H1 (cell line): ENCODE results near the gene NOSIP. TPM values are rescaled to one million over a fixed set of nuclear protein-coding genes. Genes with fewer than 3 reads are reported as not detected.

Experiments used
- CTCF ChIA-PET: fragments of 300-600 bp; sonication (Branson Sonifier 250); formaldehyde crosslinking; loops from one replicate; lab custom pipeline; 2021; ENCODE audit not compliant: partially characterized antibody; lab: Charles Lee
- POLR2A ChIA-PET: fragments of 300-600 bp; sonication (Branson Sonifier 250); formaldehyde crosslinking; loops from one replicate; lab custom pipeline; 2021; ENCODE audit warnings: inconsistent platforms; ENCODE audit not compliant: partially characterized antibody; lab: Charles Lee
- DNase-seq, 2 experiments: peaks; one replicate each; pipeline versions ENCODE4 v3.0.0 to v3.0.0-alpha.2; 2010 to 2022; ENCODE audit warnings: low spot score in 2 of 2, low read depth in 1 of 2, mixed read lengths in 1 of 2
- FAIRE-seq: peaks from 2 replicates; lab custom pipeline; 2011; peaks lifted over from hg19 to GRCh38; lab: Jason Lieb, UNC
- H2AFZ ChIP-seq: 2 replicates; pipeline ENCODE4 v1.8.1; 2012; ENCODE audit warnings: low read length, inconsistent platforms
- H2AK5ac ChIP-seq: 2 replicates; pipeline ENCODE4 v1.6.1; 2013; ENCODE audit warnings: low read depth, low read length
- H2BK120ac ChIP-seq: replicated peaks from 2 replicates; pipeline ENCODE3; 2013; ENCODE audit warnings: low read depth, low read length, inconsistent platforms
- H2BK12ac ChIP-seq: 2 replicates; pipeline ENCODE4 v1.6.1; 2013; ENCODE audit warnings: low read depth, low read length
- H2BK15ac ChIP-seq: 2 replicates; pipeline ENCODE4 v1.6.1; 2013; ENCODE audit warnings: low read length
- H2BK20ac ChIP-seq: 2 replicates; pipeline ENCODE4 v1.6.1; 2013; ENCODE audit warnings: low read length
- H2BK5ac ChIP-seq: 2 replicates; pipeline ENCODE4 v1.6.1; 2013; ENCODE audit warnings: low read depth, low read length
- H3K14ac ChIP-seq: 2 replicates; pipeline ENCODE4 v1.6.1; 2013; ENCODE audit warnings: inconsistent platforms; ENCODE audit not compliant: insufficient read length
- H3K18ac ChIP-seq: 2 replicates; pipeline ENCODE4 v1.6.1; 2013; ENCODE audit warnings: low read length; ENCODE audit errors: extremely low read depth
- H3K23ac ChIP-seq: 2 replicates; pipeline ENCODE4 v1.6.1; 2013; ENCODE audit warnings: inconsistent platforms; ENCODE audit not compliant: insufficient read length
- H3K23me2 ChIP-seq: 2 replicates; pipeline ENCODE4 v1.6.1; 2013; ENCODE audit warnings: low read depth, low read length
- H3K27ac ChIP-seq: 2 replicates; pipeline ENCODE4 v1.6.1; 2011; ENCODE audit warnings: low read depth, low read length, inconsistent platforms
- H3K27me3 ChIP-seq, 4 experiments: replicated peaks in 1 of 4; 1 replicate in 1 of 4; 2 replicates in 3 of 4; pipeline versions ENCODE4 v1.6.1 to v1.8.1; 2011 to 2013; ENCODE audit warnings: low read length in 3 of 4, mild to moderate bottlenecking in 3 of 4, inconsistent platforms in 2 of 4, mixed read lengths in 2 of 4, moderate library complexity in 1 of 4; ENCODE audit not compliant: control insufficient read depth in 3 of 4, insufficient read depth in 3 of 4; ENCODE audit errors: extremely low read depth in 1 of 4
- H3K36me3 ChIP-seq, 4 experiments: 2 replicates each; pipeline versions ENCODE4 v1.6.1 to v1.8.1; 2011 to 2013; ENCODE audit warnings: mild to moderate bottlenecking in 4 of 4, low read length in 3 of 4, moderate library complexity in 2 of 4, control low read depth in 1 of 4, inconsistent platforms in 1 of 4; ENCODE audit not compliant: insufficient read depth in 4 of 4, control insufficient read depth in 2 of 4
- H3K4ac ChIP-seq: replicated peaks from 2 replicates; pipeline ENCODE3; 2013; ENCODE audit warnings: low read length, low read depth, mixed read lengths, inconsistent platforms; ENCODE audit not compliant: insufficient read length
- H3K4me1 ChIP-seq, 4 experiments: replicated peaks in 1 of 4; 1 replicate in 1 of 4; 2 replicates in 3 of 4; pipeline versions ENCODE4 v1.6.1 to v1.8.1; 2011 to 2013; ENCODE audit warnings: low read length in 3 of 4, inconsistent platforms in 2 of 4, mixed read lengths in 1 of 4; ENCODE audit not compliant: insufficient read depth in 4 of 4, control insufficient read depth in 3 of 4
- H3K4me2 ChIP-seq, 2 experiments: 2 replicates each; pipeline versions ENCODE4 v1.6.1 to v1.8.1; 2011 to 2013; ENCODE audit warnings: low read depth in 2 of 2, low read length in 2 of 2, control low read depth in 1 of 2, inconsistent platforms in 1 of 2, mild to moderate bottlenecking in 1 of 2; ENCODE audit not compliant: insufficient read depth in 1 of 2
- H3K4me3 ChIP-seq, 4 experiments: fragments of 200-600, 300-600 bp in 1 of 4; sonication (generic), shearing (Covaris generic), sonication (Bioruptor Twin) in 1 of 4; 2 replicates each; pipeline versions ENCODE4 v1.5.1 to v1.8.1; 2011 to 2016; ENCODE audit warnings: low read length in 4 of 4, low read depth in 3 of 4, control low read depth in 2 of 4, inconsistent platforms in 2 of 4, mild to moderate bottlenecking in 2 of 4, mixed read lengths in 1 of 4, moderate library complexity in 1 of 4; ENCODE audit not compliant: insufficient read depth in 2 of 4; ENCODE audit errors: extremely low read depth in 1 of 4
- H3K56ac ChIP-seq: replicated peaks from 2 replicates; pipeline ENCODE3; 2013; ENCODE audit warnings: low read depth, mild to moderate bottlenecking, mixed read lengths, low read length, inconsistent platforms; ENCODE audit not compliant: insufficient read length
- H3K79me1 ChIP-seq: 2 replicates; pipeline ENCODE4 v1.6.1; 2013; ENCODE audit warnings: low read depth, low read length, control low read depth
- H3K79me2 ChIP-seq, 2 experiments: 2 replicates each; pipeline versions ENCODE4 v1.6.1 to v1.8.1; 2012 to 2013; ENCODE audit warnings: low read length in 2 of 2, mild to moderate bottlenecking in 2 of 2, inconsistent platforms in 1 of 2; ENCODE audit not compliant: insufficient read depth in 2 of 2, control insufficient read depth in 1 of 2
- H3K9ac ChIP-seq, 4 experiments: replicated peaks in 1 of 4; 1 replicate in 1 of 4; 2 replicates in 3 of 4; pipeline versions ENCODE4 v1.6.1 to v1.8.1; 2011 to 2013; ENCODE audit warnings: low read depth in 3 of 4, low read length in 3 of 4, control low read depth in 2 of 4, mild to moderate bottlenecking in 2 of 4, moderate library complexity in 2 of 4, inconsistent platforms in 1 of 4; ENCODE audit errors: extremely low read depth in 1 of 4
- H3K9me3 ChIP-seq, 2 experiments: 2 replicates each; pipeline versions ENCODE4 v1.6.1 to v1.8.1; 2012 to 2013; ENCODE audit warnings: mild to moderate bottlenecking in 2 of 2, moderate library complexity in 2 of 2, control low read depth in 1 of 2, inconsistent platforms in 1 of 2, low read depth in 1 of 2, low read length in 1 of 2, mixed read lengths in 1 of 2; ENCODE audit not compliant: insufficient read depth in 2 of 2
- H4K20me1 ChIP-seq, 2 experiments: replicated peaks in 1 of 2; 2 replicates each; pipeline versions ENCODE3 to v1.8.1; 2011 to 2013; ENCODE audit warnings: inconsistent platforms in 2 of 2, low read length in 2 of 2, mild to moderate bottlenecking in 1 of 2; ENCODE audit not compliant: insufficient read depth in 2 of 2, control insufficient read depth in 1 of 2
- H4K5ac ChIP-seq: 2 replicates; pipeline ENCODE4 v1.6.1; 2013; ENCODE audit warnings: low read length, low read depth, mixed read lengths, inconsistent platforms; ENCODE audit not compliant: insufficient read length
- H4K8ac ChIP-seq: 2 replicates; pipeline ENCODE4 v1.8.0; 2013; ENCODE audit warnings: mild to moderate bottlenecking, moderate library complexity, low read length, inconsistent platforms; ENCODE audit not compliant: insufficient read depth; ENCODE audit errors: extremely low read depth
- H4K91ac ChIP-seq: replicated peaks from 2 replicates; pipeline ENCODE3; 2013; ENCODE audit warnings: low read length, mixed read lengths, inconsistent platforms; ENCODE audit not compliant: insufficient read length
- BCL11A ChIP-seq, 2 experiments: IDR thresholded peaks; one replicate each; pipeline ENCODE4 v1.6.1; 2011; ENCODE audit warnings: low read depth in 2 of 2, low read length in 2 of 2, mild to moderate bottlenecking in 2 of 2
- EP300 ChIP-seq, 2 experiments: IDR thresholded peaks; 1 replicate in 1 of 2; 2 replicates in 1 of 2; pipeline ENCODE4 v1.6.1; 2011 to 2012; ENCODE audit warnings: low read depth in 2 of 2, low read length in 2 of 2, mild to moderate bottlenecking in 2 of 2, borderline replicate concordance in 1 of 2, inconsistent platforms in 1 of 2, moderate library complexity in 1 of 2
- WGBS, 2 experiments: shearing (Covaris generic) in 1 of 2; methylation state at CpG; one replicate each; pipeline versions ENCODE4 v1.1.6 to v1.1.7; 2013 to 2015; ENCODE audit warnings: low lambda C conversion rate in 2 of 2, mixed read lengths in 2 of 2, inconsistent platforms in 1 of 2, low coverage in 1 of 2, missing lambda C conversion rate in 1 of 2; ENCODE audit not compliant: insufficient replicate concordance in 2 of 2, insufficient coverage in 1 of 2, insufficient read length in 1 of 2; ENCODE audit errors: extremely low coverage in 1 of 2, missing lambda C conversion rate in 1 of 2; 5-methylcytosine and 5-hydroxymethylcytosine counted together
- polyA plus RNA-seq, 7 experiments: library from polyadenylated mRNA; depleted of rRNA in 3 of 7; stranded (reverse) in 5 of 7; unstranded in 2 of 7; fragments of >200 nt in 5 of 7; fragments of 200-250 nt in 2 of 7; gene quantifications; 1 replicate in 5 of 7; 2 replicates in 1 of 7; 4 replicates in 1 of 7; pipeline versions ENCODE4 v1.2.1 to v1.2.3, GENCODE V29; 2011 to 2013; ENCODE audit warnings: missing spikeins in 2 of 7, mixed read lengths in 2 of 7
- total RNA-seq: library from RNA; stranded (reverse); fragmentation: NEBNext Ultra II Directional; extraction: Animal tissue kit (Norgen Biotek cat#: 25700); gene quantifications from 2 replicates; pipeline ENCODE4 v1.2.1, GENCODE V29; 2021

Gene NOSIP
- total and polyA plus RNA-seq, 2 of the 8 experiments (the other 6 are each of a cell fraction or from before 2014, with no cell fraction given), result 85.1 to 192 TPM

- 94% methylated on average over 6 of the region's 6 CpGs; no CpG with 5 or more reads in 1 of the 2 experiments for WGBS, 2 experiments
Observed at GRCh38 chr19:49564616-49565045, 15.7 kb downstream of the NOSIP start.

More at GRCh38 chr19:49564616-49565045, 15.7 kb downstream of the NOSIP start:
- H3K4me1 ChIP-seq, result peaks cover 0 to 7% (median 2%) of the 10 kb centered on the region in 4 experiments; a peak in 2 of 7 replicates
- no peak overlapping the region for H3K4me3 ChIP-seq
- no peak overlapping the region for H2BK12ac ChIP-seq
- ChIA-PET POLR2A (interaction anchor here (1.3 kb wide), 1 partner anchor 16 kb away, joined by 3 read pairs; no protein-coding TSS in a partner anchor), CTCF (interaction anchor here (0.7 to 1.7 kb wide), 6 partner anchors 10 to 126 kb away, joined by 3 to 6 read pairs (median 4); no protein-coding TSS in a partner anchor)
- no peak overlapping the region for H2BK120ac ChIP-seq
- no peak overlapping the region for H4K5ac ChIP-seq
- TF ChIP-seq EP300 (IDR thresholded peaks at IDR 0.05; ENCODE audit: borderline replicate concordance in 1 of 2, low read depth in 2 of 2, low read length in 2 of 2) (no peak), BCL11A (IDR thresholded peaks at IDR 0.05; ENCODE audit: low read depth in 2 of 2, low read length in 2 of 2) (no peak)
- no peak overlapping the region for H3K4me2 ChIP-seq
- DNase-seq (no peak), FAIRE-seq (no peak)
- no peak overlapping the region; a peak in 1 of 7 replicates for H3K9ac ChIP-seq
- no peaks in the 10 kb centered on the region for H3K27me3 ChIP-seq
- H2BK15ac ChIP-seq, result no peak overlapping the region
- no peak overlapping the region for H4K8ac ChIP-seq
- H3K23ac ChIP-seq, result no peak overlapping the region
- H3K14ac ChIP-seq, result no peak overlapping the region
- no peak overlapping the region for H3K27ac ChIP-seq
- H3K4ac ChIP-seq, result no peak overlapping the region
- H2AK5ac ChIP-seq, result 0 out of 2 replicates have a peak overlapping the region, but pooled peaks have one; percentile 48
- H3K9me3 ChIP-seq, result no peaks in the 10 kb centered on the region
- H2BK5ac ChIP-seq, result no peak overlapping the region
- H3K79me1 ChIP-seq, result peaks cover 2% of the 10 kb centered on the region; the same call in 1 of the 2 replicates
- H4K20me1 ChIP-seq, result peaks cover 0 to 7% of the 10 kb centered on the region in 2 experiments
- H3K18ac ChIP-seq, result no peak overlapping the region
- H3K23me2 ChIP-seq, result no peaks in the 10 kb centered on the region
- no peak overlapping the region for H2BK20ac ChIP-seq
- no peak overlapping the region for H3K56ac ChIP-seq
- no peak overlapping the region for H2AFZ ChIP-seq
- peaks cover 0 to 31% of the 10 kb centered on the region in 2 experiments; a peak in 3 of 4 replicates for H3K79me2 ChIP-seq
- no peak overlapping the region for H4K91ac ChIP-seq
- H3K36me3 ChIP-seq, result peaks cover 0 to 6% (median 1%) of the 10 kb centered on the region in 4 experiments; a peak in 4 of 8 replicates
